Gastrocnemius medialis (tissue), 4 donors: Measurements from ENCODE around the gene KCNK2. TPM values are rescaled to one million over a fixed set of nuclear protein-coding genes. Genes with fewer than 3 reads are reported as not detected.

Experiments used
- ATAC-seq, 2 donors: fragments of 150-250 bp; one replicate each; pipeline ENCODE4 v1.9.1; 2016
- DNase-seq, 2 donors: peaks; one replicate each; pipeline ENCODE4 v3.0.0-alpha.2; 2019
- H3K27ac ChIP-seq, 4 donors: fragments of 200-600 bp; sonication (generic); 1 replicate in 1 of 4; 2 replicates in 3 of 4; pipeline ENCODE4 v1.5.1; 2016 to 2018; ENCODE audit warnings: mild to moderate bottlenecking in 2 of 4, moderate library complexity in 1 of 4
- H3K27me3 ChIP-seq, 3 donors: fragments of 200-600 bp; sonication (generic) in 2 of 3; 1 replicate in 1 of 3; 2 replicates in 2 of 3; pipeline versions ENCODE4 v1.5.1 to v1.6.0; 2016 to 2019; ENCODE audit warnings: mild to moderate bottlenecking in 1 of 3, moderate library complexity in 1 of 3
- H3K36me3 ChIP-seq, 2 donors: fragments of 200-600 bp; sonication (generic) in 1 of 2; one replicate each; pipeline ENCODE4 v1.5.1; 2017 to 2018
- H3K4me1 ChIP-seq, 2 donors: fragments of 200-600 bp; sonication (generic) in 1 of 2; one replicate each; pipeline ENCODE4 v1.5.1; 2016 to 2017; ENCODE audit warnings: mild to moderate bottlenecking in 2 of 2
- H3K4me3 ChIP-seq, 4 donors: fragments of 200-600 bp; sonication (generic) in 3 of 4; 1 replicate in 1 of 4; 2 replicates in 3 of 4; pipeline ENCODE4 v1.5.1; 2016 to 2019; ENCODE audit warnings: mild to moderate bottlenecking in 2 of 4
- H3K9me3 ChIP-seq, 3 donors: fragments of 200-600 bp; sonication (generic) in 2 of 3; 1 replicate in 1 of 3; 2 replicates in 2 of 3; pipeline ENCODE4 v1.5.1; 2016 to 2019
- CTCF ChIP-seq, 5 experiments: fragments of 450-650 bp in 3 of 5; fragments of 200-600 bp in 2 of 5; sonication (generic) in 2 of 5; IDR thresholded peaks in 4 of 5; conservative IDR thresholded peaks in 1 of 5; 1 replicate in 4 of 5; 2 replicates in 1 of 5; pipeline ENCODE4 v1.5.1; 2016 to 2019; ENCODE audit warnings: antibody characterized with exemption in 5 of 5, mild to moderate bottlenecking in 3 of 5, moderate library complexity in 3 of 5
- POLR2A ChIP-seq, 2 donors: fragments of 450-650 bp; IDR thresholded peaks; one replicate each; pipeline ENCODE4 v1.6.1; 2017; ENCODE audit warnings: antibody characterized with exemption in 2 of 2, mild to moderate bottlenecking in 2 of 2, moderate library complexity in 2 of 2
- in situ Hi-C, 4 donors: fragments of 200-750 bp; cut with MboI; loops; one replicate each; pipeline versions ENCODE4 v1.15.0 to v1.8.0; 2017; ENCODE audit warnings: low sequenced_read_pairs in 4 of 4
- intact Hi-C: fragments of 100-400 bp; cut with DNase I; formaldehyde crosslinking; loops from one replicate; pipeline ENCODE4 v1.15.1; 2023; ENCODE audit warnings: low total_unique reads
- total RNA-seq, 4 donors: library from RNA; depleted of rRNA; stranded (reverse); fragments of >200 nt; gene quantifications; one replicate each; pipeline versions ENCODE4 v1.1.0 to v1.2.3, GENCODE V29; 2016

The KCNK2 gene
- total RNA-seq, 4 donors from 2014 or later: 0.56 to 2.4 (median 0.97) TPM

GRCh38 chr1:215192306-215192705, 109.8 kb downstream of the KCNK2 start:
- Histone ChIP-seq H3K36me3 (no peaks in the 10 kb centered on the region), H3K4me1 (no peaks in the 10 kb centered on the region), H3K27ac (no peak overlapping the region), H3K4me3 (no peak overlapping the region), H3K27me3 (no peaks in the 10 kb centered on the region), H3K9me3 (no peaks in the 10 kb centered on the region)
- DNase-seq (no peak), ATAC-seq (no peak)
- in situ Hi-C loops (no loop called here), intact Hi-C loops (no loop called here)
- TF ChIP-seq CTCF (IDR thresholded peaks at IDR 0.05 in 4 of 5, conservative IDR thresholded peaks at IDR 0.05 in 1 of 5): no peak
- no peak for TF ChIP-seq POLR2A (IDR thresholded peaks at IDR 0.05)

- ATAC-seq: peak; percentile 36 to 39
- no peaks in the 10 kb centered on the region for H3K4me1 ChIP-seq
- no peaks in the 10 kb centered on the region for H3K27me3 ChIP-seq
- no peaks in the 10 kb centered on the region for H3K9me3 ChIP-seq
- in situ Hi-C loops (no loop called here), intact Hi-C loops (no loop called here)
- DNase-seq: no peak
- no peak overlapping the region for H3K4me3 ChIP-seq
- TF ChIP-seq CTCF (IDR thresholded peaks at IDR 0.05 in 4 of 5, conservative IDR thresholded peaks at IDR 0.05 in 1 of 5) (no peak), POLR2A (IDR thresholded peaks at IDR 0.05) (no peak)
- H3K27ac ChIP-seq: no peak overlapping the region
- H3K36me3 ChIP-seq: no peaks in the 10 kb centered on the region
These were observed 115.5 kb downstream of the KCNK2 start for GRCh38 chr1:215198021-215198420.

GRCh38 chr1:215200121-215200520, 117.6 kb downstream of the KCNK2 start:
- TF ChIP-seq POLR2A (IDR thresholded peaks at IDR 0.05) (no peak), CTCF (IDR thresholded peaks at IDR 0.05 in 4 of 5, conservative IDR thresholded peaks at IDR 0.05 in 1 of 5) (no peak)
- DNase-seq: no peak
- intact Hi-C loops (no loop called here), in situ Hi-C loops (no loop called here)
- Histone ChIP-seq H3K27ac (no peak overlapping the region), H3K36me3 (no peaks in the 10 kb centered on the region), H3K27me3 (no peaks in the 10 kb centered on the region), H3K4me1 (no peaks in the 10 kb centered on the region), H3K9me3 (no peaks in the 10 kb centered on the region), H3K4me3 (no peak overlapping the region)
- ATAC-seq: no peak

GRCh38 chr1:215201283-215201682, 118.7 kb downstream of the KCNK2 start:
- in situ Hi-C loops: no loop called here
- no peak overlapping the region for H3K4me3 ChIP-seq
- H3K36me3 ChIP-seq: no peaks in the 10 kb centered on the region
- H3K27me3 ChIP-seq: no peaks in the 10 kb centered on the region
- no peaks in the 10 kb centered on the region for H3K4me1 ChIP-seq
- intact Hi-C loops: no loop called here
- DNase-seq: no peak
- H3K27ac ChIP-seq: no peak overlapping the region
- no peak for TF ChIP-seq POLR2A (IDR thresholded peaks at IDR 0.05)
- no peak for TF ChIP-seq CTCF (IDR thresholded peaks at IDR 0.05 in 4 of 5, conservative IDR thresholded peaks at IDR 0.05 in 1 of 5)
- ATAC-seq: no peak
- H3K9me3 ChIP-seq: no peaks in the 10 kb centered on the region

GRCh38 chr1:215202868-215203267, 120.3 kb downstream of the KCNK2 start:
- no peak overlapping the region for H3K27ac ChIP-seq
- H3K4me1 ChIP-seq: no peaks in the 10 kb centered on the region
- in situ Hi-C loops: no loop called here
- ATAC-seq: no peak
- H3K27me3 ChIP-seq: no peaks in the 10 kb centered on the region
- no peak for DNase-seq
- H3K36me3 ChIP-seq: no peaks in the 10 kb centered on the region
- no peak overlapping the region for H3K4me3 ChIP-seq
- intact Hi-C loops: no loop called here
- H3K9me3 ChIP-seq: no peaks in the 10 kb centered on the region
- TF ChIP-seq CTCF (IDR thresholded peaks at IDR 0.05 in 4 of 5, conservative IDR thresholded peaks at IDR 0.05 in 1 of 5) (no peak), POLR2A (IDR thresholded peaks at IDR 0.05) (no peak)
